IPS-18c (cell line): ENCODE measurements around the gene CENPQ.

ENCODE experiments used
- H3K4me3 ChIP-seq: 2 replicates; pipeline ENCODE4 v1.7.0; 2013; ENCODE audit warnings: low read depth, mild to moderate bottlenecking, low read length, moderate library complexity; ENCODE audit not compliant: insufficient read depth
- H3K9me3 ChIP-seq: one replicate; pipeline ENCODE4 v1.6.1; 2013; ENCODE audit warnings: mild to moderate bottlenecking, low read length, moderate library complexity; ENCODE audit not compliant: control insufficient read depth, insufficient read depth

CENPQ gene

DNA sequence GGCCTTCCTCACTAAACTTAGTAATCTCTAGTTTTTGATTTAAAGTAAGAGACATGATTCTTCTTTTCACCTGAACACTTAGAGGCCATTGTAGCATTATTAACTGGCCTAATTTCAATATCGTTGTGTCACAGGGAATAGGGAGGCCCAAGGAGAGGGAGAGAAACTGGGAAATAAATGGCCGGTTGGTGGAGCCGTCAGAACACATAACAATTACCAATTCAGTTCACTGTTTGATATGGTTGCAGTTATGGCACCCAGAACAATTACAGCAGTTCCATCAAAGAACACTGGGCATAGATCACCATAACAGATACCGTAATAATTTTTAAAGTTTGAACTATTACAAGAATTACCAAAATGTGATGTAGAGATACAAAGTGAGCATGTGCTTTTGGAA is 27.5 kb downstream of the CENPQ start:
- no peaks in the 10 kb centered on the region for H3K9me3 ChIP-seq
- H3K4me3 ChIP-seq = no peak overlapping the region

DNA sequence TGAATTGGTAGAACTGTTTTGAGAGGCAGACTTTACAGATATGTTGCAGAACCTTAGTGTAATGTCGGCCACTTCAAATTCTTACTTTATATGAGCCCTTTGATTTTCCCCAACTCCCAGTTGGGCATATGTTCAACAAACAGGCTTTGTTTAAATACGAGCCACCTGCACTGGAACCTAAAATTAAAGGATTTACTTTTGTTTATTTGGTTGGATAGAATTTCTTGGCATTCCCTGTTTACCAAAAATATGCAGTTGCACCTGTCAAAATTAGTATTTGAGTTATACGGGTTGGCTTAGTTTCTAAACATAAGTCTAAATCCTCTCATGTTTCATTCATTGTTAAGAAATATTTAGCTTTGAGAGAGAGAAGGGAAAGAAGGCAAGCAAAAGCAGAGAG is 34.1 kb downstream of the CENPQ start:
- no peaks in the 10 kb centered on the region for H3K9me3 ChIP-seq

DNA sequence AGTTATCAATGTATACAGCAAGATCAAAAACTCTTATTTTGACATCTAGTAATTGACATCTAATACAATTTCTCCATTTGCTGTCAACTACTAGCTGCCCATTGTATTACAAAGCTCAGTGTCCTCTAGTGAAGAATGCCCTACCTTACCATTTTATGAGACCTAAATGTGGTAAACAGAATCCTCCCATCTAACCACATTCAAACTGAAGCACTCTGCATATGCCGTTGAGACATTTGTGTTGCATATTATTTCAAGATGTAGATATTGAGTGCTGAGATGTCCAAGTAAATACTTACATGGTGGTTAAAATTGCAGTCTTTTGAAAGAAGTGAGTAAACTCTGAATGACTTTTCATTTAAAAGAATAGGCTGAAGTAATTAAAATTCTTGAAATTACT is 36.0 kb downstream of the CENPQ start:
- no peak overlapping the region for H3K4me3 ChIP-seq

More for the DNA sequence above, 34.1 kb downstream of the CENPQ start:
- no peak overlapping the region for H3K4me3 ChIP-seq

DNA sequence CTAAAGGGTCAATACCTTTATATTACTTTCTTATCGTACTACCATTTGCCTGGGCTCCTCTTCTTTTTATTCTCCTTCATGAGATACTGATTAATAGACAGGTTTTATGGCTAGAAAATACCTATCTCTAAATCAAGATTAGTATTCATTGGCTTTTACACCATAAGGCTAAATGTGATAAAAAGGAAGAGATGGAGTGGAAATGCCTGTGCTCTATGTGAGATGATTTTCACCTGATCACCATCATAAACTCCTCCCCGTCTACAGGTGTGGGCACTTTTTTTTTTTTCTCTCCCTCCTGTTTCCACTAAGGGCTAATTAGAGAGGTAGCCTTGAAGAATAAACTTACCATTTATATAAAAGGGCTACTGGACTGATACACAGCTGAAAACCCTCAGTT is 36.5 kb downstream of the CENPQ start, which contains the start of gene GLYATL3:
GLYATL3 (plus strand) TSS at position 301 of the 400 bp plus-strand sequence. CDS start 12,068 bp downstream, outside the sequence.
- no peaks in the 10 kb centered on the region for H3K9me3 ChIP-seq
- no peak within 1 kb of the TSS for H3K4me3 ChIP-seq

More for the DNA sequence above, 36.0 kb downstream of the CENPQ start:
- no peaks in the 10 kb centered on the region for H3K9me3 ChIP-seq

DNA sequence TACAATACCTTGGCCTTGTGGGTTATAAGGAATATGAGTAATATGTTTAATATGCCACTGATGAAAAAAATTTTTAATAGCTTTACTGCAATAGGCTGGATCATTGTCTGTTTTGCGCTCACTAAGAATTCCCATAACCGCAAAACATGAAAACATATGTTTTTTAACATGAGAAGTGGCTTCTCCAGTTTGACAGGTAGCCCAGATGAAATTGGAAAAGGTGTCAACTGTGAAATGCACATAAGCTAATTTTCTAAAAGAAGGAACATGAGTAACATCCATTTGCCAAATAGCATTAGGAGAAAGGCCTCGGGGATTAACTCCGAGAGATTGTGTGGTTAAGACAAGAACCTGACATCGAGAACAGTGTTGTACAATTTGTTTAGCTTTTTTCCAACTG is 41.5 kb downstream of the CENPQ start:
- Histone ChIP-seq H3K4me3 (no peak overlapping the region), H3K9me3 (no peaks in the 10 kb centered on the region)

DNA sequence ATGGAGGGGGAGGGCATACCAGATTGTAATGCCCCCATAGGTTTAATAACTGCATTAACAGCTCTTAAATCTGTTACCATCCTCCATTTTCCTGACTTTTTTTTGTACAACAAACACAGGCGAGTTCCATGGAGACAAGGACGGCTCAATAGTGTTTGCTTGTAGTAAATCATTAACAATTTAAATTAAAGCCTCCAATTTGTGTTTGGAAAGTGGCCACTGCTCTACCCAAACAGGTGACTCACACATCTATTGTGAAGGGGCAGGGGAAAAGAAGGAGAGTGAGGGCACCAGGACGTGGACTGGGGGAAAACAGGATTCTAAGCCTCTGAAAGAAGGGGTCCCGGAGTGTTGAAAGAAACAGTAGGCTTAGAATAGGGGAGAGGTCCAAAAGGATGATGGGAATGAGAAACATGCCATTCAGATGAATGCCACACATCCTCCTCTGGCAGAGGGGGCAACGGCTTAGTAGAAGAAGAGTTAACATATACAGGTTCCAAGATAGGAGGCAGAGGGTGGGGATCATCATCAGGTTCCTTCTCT is 43.5 kb downstream of the CENPQ start:
- H3K9me3 ChIP-seq = no peaks in the 10 kb centered on the region
- no peak overlapping the region for H3K4me3 ChIP-seq

DNA sequence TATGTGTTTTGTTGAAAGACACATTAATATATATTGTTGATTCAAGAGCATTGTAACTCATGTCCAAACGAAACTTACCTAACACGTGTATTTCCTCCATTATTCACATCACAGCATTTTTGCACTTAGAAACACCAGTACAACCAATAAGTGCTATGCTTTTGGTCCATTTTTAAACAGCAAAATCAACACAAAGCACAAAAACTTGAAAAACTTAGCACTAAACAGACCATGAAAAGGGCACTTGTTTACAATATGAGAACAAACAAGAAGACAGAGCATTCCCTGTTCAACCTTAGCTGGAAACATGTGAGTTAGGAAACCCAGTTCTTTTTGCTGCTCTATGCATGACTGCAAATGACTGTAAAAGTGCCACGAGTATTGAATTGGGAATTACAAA is 46.2 kb downstream of the CENPQ start:
- H3K9me3 ChIP-seq = no peaks in the 10 kb centered on the region
- H3K4me3 ChIP-seq = no peak overlapping the region

DNA sequence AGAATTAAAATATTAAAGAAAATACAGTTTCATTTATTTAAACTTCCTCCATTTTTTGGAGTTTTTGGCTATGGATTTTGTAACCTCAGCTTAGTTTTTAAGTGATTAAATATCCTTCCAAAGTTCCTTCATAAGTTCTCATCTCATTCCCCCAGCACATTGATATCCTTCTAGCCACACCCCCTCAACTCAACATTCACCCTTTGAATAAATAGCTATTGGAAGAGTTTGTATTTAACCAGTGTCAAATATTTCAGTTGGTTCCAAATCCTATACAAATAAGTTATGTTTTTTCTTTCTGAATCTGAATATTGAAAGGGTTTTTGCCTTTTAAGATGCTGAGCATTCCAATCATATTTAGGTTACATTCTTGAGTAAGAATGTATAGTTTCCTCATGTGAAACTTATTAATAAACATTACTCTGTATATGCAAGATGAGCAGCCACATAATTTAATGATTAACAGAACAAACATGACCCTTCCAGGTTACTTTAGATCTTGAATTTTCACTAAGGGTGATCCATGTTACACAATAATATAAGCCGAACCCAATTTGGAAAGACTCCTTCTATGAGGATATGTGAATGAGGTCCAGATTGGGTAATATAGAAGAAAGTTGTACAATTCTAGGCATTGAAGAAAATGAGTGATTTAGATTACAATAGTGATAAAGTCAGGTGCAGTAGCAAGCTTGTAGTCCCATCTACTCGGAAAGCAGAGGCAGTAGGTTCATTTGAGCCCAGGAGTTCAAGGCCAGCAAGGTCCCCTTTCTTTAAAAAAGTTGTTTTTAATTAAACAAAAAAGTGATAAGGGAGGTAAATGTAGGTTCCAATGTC is 50.2 kb downstream of the CENPQ start:
- no peak overlapping the region for H3K4me3 ChIP-seq
- no peaks in the 10 kb centered on the region for H3K9me3 ChIP-seq

DNA sequence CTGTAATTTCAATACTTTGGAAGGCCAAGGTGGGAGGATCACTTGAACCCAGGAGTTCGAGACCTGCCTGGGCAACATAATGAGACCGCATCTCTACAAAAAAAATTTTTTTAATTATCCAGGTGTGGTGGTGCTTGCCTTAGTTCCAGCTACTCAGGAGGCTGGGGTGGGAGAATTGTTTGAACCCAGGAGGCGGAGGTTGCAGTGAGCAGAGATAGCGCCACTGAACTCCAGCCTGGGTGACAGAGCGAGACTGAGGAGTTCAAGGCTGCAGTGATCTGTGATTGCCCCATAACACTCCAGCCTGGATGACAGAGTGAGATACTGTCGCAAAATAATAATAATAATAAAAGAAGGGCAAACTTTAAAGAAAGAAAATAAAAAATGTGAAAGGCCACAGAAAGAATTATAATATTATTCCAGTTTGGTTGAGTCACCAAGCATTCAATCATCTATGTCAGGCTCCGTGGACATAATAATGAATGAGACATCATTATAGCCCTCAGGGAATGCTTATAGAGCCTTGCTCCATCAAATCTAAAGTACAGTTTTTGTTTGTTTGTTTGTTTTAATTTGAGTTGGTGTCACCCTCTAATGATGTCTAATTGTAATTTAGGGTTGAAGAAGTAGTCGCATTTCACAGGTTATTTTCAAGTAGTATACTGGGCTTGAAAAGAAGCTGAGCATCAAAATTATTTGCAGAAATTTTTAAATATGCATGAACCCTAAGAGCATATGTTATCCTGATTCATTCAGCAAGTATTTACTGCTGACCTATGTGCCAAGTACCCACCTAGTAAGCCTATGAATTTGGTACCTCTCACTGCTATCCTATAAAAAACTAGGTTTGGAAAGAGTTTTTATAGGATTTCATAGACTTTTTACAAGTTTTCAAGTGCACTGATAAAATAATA is 51.7 kb downstream of the CENPQ start:
- Histone ChIP-seq H3K9me3 (no peaks in the 10 kb centered on the region), H3K4me3 (no peak overlapping the region)

DNA sequence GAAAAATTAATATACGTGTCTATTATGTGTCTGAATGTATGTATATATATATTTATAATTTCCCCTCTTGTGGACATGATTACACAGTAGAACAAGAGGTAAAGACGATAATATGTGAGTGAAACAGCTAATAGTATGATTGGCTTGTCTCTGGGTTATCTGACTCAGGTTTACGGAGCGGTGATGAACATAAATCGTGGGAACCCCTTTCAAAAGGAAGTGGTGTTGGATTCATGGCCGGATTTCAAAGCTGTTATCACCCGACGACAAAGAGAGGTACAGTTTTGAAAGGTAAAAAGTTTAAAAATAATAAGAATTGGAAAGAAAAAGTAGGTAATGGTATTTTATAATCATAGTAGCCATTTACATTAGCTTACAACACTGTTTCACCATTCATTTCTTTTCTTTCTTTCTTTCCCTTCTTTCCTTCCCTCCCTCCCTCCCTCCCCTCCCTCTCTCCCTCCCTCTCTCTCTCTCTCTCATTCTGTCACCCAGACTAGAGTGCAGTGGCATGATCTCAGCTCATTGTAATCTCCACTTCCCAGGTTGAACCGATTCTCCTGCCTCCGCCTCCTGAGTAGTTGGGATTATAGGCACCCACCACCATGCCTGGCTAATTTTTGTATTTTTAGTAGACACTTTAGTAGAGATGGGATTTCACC is 52.4 kb downstream of the CENPQ start:
- H3K9me3 ChIP-seq = no peaks in the 10 kb centered on the region
- no peak overlapping the region for H3K4me3 ChIP-seq

DNA sequence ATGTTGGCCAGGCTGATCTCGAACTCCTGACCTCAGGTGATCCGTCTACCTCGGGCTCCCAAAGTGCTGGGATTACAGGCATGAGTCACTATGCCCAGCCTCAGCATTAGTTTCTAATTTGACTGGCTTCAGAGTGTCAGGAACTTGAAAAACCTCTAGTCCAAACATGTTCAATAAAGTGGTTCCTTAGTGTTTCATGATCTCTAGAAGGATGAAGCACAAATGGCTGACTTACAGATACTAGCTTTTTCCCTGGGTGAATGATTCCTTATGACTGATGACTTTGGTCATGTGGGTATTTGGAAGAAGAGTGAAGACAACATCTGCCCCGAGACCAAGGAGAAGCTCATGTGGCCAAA is 53.0 kb downstream of the CENPQ start:
- Histone ChIP-seq H3K9me3 (no peaks in the 10 kb centered on the region), H3K4me3 (no peak overlapping the region)

DNA sequence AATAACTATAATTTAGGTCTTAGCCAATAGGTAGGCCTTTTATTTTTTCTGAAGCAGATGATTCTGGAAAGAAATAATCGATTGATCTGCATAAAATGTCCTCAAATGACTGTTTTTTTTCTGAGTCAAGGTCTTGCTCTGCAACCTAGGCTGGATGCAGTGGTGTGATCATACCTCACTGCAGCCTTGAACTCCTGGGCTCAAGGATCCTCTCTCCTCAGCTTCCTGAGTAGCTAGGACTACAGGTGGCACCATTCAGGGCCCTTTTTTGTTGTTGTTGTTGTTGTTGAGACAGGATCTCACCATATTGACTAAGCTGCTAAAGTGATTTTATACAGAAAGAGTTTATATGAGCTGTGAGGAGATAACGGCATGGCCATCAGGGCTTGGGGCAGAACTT is 54.7 kb downstream of the CENPQ start:
- Histone ChIP-seq H3K4me3 (no peak overlapping the region), H3K9me3 (no peaks in the 10 kb centered on the region)

DNA sequence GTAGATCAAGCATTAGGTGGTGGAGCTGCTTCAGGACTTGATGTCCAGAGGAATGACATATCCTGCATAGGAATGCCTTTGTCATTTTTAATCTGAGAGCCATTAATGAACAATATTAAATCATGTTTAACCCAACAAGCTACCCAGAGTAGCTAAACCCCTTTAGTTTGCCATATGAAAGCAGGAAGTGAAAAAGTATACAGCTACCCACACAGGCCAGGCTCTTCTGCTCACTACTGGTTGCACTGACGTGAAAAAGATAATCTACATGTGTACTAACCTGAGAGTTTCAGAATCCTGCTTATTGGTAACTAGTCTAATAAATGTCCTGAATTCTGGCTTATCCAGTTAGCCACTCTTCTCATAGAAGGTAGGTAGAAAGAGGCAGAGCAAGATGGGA is 56.5 kb downstream of the CENPQ start:
- H3K9me3 ChIP-seq = no peaks in the 10 kb centered on the region
- H3K4me3 ChIP-seq = no peak overlapping the region

DNA sequence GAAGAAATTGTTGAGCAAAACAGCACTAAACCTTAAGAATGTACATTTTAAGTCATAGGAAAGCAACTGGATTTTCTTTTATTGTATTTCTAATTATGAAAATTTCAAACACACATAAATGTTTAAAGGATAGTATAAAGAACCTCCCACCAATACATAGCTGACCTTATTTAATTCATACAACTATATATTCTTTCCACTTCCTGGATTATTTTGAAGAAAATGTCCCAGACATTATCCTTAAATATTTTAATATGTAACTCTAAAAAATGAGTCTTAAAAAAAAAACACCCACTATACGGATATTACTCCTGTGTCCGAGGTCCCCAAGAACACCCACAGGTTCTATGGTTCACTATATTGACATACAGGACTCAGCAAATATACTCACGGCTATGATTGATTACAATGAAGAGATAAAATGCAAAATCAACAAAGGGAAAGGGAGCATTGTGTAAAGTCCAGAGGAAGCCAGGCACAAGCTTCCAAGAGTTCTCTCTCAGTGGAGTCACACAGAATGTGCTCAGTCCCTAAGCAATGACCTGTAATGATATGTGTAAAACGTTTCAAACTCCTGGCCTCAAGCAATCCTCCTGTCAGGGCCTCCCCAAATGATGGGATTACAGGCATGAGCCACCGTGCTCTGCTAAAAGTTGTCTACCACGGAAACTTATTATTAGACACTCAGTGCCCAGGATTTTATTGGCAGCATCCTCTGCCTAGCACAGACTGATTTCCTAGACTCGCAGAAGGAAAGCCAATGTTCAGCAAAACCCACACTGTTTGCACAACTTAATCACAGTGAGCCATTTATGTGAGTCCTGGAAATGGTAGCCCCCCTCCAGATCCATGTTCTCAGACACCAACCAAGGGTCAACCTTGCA is 59.8 kb downstream of the CENPQ start:
- Histone ChIP-seq H3K4me3 (no peak overlapping the region), H3K9me3 (no peaks in the 10 kb centered on the region)

DNA sequence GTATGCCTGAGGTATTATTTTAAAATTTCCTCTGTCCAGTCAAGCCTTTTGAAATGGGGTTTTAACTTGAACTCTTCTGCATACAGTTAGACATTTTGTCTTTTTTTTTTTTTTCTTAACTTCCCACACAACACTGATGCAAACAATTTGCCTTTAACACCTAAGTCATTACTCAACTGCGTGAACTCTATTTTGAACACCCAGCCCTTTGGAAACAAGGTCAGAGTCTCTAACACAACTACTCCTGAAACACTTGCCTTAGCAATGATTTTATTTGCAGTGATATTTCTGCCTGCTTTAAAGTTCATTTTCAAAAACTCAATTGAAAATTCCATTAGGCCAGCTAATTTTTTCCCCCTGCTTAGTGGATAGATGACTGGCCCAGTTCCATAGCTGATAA is 60.7 kb downstream of the CENPQ start:
- Histone ChIP-seq H3K9me3 (no peaks in the 10 kb centered on the region), H3K4me3 (no peak overlapping the region)

DNA sequence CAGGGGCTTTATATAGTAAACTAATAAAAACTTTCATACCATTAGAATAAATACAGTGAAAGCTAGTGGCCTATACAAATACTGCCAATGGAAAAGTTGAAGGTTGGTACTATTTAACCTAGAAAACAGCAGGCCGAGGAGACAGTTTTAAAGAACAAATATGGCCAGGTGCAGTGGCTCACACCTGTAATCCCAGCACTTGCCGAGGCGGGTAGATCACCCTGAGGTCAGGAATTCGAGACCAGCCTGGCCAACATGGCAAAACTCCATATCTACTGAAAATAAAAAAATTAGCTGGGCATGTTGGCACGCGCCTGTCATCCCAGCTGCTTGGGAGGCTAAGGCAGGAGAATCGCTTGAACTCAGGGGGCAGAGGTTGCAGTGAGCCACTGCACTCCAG is 61.4 kb downstream of the CENPQ start:
- Histone ChIP-seq H3K4me3 (no peak overlapping the region), H3K9me3 (no peaks in the 10 kb centered on the region)
